ENCODE results near the gene C20orf141.

- TF ChIP-seq CTCF (IDR thresholded peaks at IDR 0.05; ENCODE audit: low read depth, low read length, poor library complexity, severe bottlenecking) (no peak), EZH2phosphoT487 (IDR thresholded peaks at IDR 0.05; ENCODE audit: borderline replicate concordance, low read length) (no peak)
Measured at GRCh38 chr20:2836035-2836434, 21.2 kb downstream of the C20orf141 start.
